Right lung (tissue), 10 donors: Measurements from ENCODE around the gene CHRNA9. TPM values are rescaled to one million over a fixed set of nuclear protein-coding genes. Genes with fewer than 3 reads are reported as not detected.
"Not testable (repeated sequence)": the region's sequence is repeated elsewhere in the genome, so short reads cannot be mapped to it uniquely, and the experiment has no call there.

Source experiments
- DNase-seq, 2 donors: peaks; one replicate each; pipeline ENCODE4 v3.0.0-alpha.2; 2013
- long read RNA-seq, 8 donors: transcript quantifications; one replicate each; lab custom pipeline, GENCODE V29; 2026
- polyA plus RNA-seq, 5 donors: library from polyadenylated mRNA; unstranded; fragments of 120-200 nt; gene quantifications; one replicate each; pipeline versions ENCODE4 v1.2.1 to v1.2.3, GENCODE V29; 2013; ENCODE audit warnings: inconsistent platforms in 1 of 5, low replicate concordance in 1 of 5; ENCODE audit not compliant: insufficient read length in 5 of 5, insufficient read depth in 1 of 5

Gene CHRNA9, protein sequence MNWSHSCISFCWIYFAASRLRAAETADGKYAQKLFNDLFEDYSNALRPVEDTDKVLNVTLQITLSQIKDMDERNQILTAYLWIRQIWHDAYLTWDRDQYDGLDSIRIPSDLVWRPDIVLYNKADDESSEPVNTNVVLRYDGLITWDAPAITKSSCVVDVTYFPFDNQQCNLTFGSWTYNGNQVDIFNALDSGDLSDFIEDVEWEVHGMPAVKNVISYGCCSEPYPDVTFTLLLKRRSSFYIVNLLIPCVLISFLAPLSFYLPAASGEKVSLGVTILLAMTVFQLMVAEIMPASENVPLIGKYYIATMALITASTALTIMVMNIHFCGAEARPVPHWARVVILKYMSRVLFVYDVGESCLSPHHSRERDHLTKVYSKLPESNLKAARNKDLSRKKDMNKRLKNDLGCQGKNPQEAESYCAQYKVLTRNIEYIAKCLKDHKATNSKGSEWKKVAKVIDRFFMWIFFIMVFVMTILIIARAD
- polyA plus RNA-seq: not detected
- long read RNA-seq, donor 1: 0 reads
- long read RNA-seq, donor 2: 0 reads
- long read RNA-seq, donor 3: 0 reads
- long read RNA-seq, donor 4: 0 reads
- long read RNA-seq, donor 5: 0 reads
- long read RNA-seq, donor 6: 0 reads
- long read RNA-seq, donor 7: 0 reads
- long read RNA-seq, donor 8: 0 reads

DNA sequence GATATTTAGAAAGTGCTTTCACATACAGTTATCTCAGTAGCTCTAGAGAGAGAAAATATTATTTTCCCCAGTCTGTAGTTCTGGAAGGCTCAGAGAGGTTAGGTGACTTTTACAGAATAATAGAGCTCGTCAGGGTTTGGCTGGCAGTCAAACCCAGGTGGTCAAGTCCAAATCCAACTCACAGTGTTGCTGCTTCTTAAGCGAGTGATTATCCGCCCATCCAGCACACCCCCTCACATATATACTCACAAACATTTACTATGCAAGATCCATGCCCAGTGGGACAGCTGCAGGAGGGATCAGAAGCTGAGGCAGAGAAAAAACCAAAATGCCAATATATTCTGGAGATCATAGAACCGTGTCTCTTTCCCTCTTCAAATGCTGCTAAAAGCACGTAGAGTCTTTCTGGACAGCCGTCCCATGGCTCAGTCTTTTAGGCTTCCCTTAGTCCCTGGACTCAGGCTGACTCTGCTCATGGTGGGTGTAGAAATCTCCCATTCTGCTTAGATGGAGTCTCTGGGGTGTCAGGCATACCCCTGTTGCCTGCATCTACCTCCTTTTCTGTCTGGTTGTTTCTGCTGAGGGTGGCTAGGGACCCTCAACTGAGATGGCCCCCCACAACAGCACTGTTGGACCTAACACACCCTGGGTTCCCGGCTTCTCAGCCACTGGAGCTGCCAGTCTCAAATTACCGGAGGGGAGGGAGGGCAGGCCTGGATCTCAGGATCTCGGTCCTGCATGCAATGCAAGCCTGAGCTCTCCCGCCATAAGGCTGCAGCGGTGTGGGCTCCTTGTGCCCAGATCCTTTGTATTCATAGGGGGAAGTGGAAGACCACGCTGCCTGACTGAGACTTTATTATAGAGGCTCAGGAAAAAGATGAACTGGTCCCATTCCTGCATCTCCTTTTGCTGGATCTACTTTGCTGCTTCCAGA lies at the start of gene CHRNA9:
Gene CHRNA9 (plus strand): TSS at position 743 of the 934 bp plus-strand sequence. CDS start 135 bp downstream, at position 878.
- no peak for DNase-seq

- no peak for DNase-seq
These were observed 49.4 kb upstream of the CHRNA9 start for GRCh38 chr4:40285692-40286091.

- no peak for DNase-seq
These were observed 46.6 kb upstream of the CHRNA9 start for GRCh38 chr4:40288566-40288965.

DNA sequence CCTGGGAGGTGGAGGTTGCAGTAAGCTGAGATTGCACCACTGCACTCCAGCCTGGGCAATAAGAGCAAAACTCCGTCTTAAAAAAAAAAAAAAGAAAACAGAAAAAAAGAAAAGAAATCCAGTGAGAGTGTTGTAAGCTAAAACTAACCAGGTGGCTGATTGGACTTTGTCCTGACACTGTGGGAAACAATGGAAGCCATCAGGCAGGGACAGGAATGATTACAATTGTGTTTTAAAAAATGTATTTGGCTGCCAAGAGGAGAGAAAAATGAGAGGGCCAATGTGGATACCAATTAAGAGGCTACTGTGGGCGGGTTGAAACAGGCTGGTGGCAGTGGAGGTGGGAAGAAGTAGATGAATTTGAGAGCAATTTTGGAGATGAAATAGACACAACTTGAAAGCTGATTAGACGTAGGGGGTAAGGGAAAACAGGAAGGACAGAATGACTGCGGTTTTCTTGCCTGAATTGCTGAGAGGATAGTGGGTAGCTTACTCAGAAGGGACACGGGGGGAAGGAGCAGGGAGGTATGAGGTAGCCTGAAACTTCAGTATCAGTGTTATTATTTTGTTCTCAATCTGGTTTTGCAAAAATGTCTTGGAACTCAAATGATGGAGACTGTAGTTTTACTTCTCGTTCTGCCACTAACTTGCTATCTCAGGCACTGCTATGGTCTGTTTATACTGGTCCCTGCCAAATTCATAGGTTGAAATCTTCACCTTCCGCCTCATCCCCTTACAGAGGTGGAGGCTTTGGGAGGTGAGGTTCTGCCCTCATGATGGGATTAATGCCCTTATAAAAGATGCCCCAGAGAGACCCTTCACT lies 45.6 kb upstream of the CHRNA9 start:
- DNase-seq: no peak

- DNase-seq: not testable (repeated sequence)
These were observed 44.4 kb upstream of the CHRNA9 start for GRCh38 chr4:40290611-40291186.

GRCh38 chr4:40292313-40292759 lies 42.8 kb upstream of the CHRNA9 start:
- no peak for DNase-seq

DNA sequence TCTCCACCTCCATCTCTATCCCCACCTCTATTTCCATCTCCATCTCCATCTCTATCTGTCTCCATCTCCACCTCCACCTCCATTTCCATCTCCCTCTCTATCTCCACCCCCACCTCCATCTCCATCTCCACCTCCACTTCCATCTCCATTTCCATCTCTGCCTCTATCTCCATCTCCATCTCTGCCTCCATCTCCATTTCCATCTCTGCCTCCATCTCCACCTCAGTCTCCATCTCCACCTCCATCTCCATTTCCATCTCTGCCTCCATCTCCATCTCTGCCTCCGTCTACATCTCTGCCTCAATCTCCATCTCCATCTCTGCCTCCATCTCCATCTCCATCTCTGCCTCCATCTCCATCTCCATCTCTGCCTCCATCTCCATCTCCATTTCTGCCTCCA lies 40.8 kb upstream of the CHRNA9 start:
- no peak for DNase-seq

- DNase-seq: not testable (repeated sequence)
These were observed 40.1 kb upstream of the CHRNA9 start for GRCh38 chr4:40295030-40295429.

DNA sequence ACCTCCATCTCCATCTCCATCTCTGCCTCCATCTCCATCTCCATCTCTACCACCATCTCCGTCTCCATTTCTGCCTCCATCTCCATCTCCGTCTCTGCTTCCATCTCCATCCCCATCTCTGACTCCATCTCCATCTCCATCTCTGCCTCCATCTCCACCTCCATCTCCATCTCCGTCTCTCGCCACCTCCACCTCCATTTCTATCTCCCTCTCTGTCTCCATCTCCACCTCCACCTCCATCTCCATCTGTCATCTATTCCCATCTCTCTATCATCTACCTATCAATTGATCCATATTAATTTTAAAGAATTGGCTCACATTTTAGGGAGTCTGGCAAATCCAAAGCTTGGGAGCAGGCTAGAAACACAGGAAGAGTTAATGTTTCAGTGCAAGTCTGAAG lies 39.6 kb upstream of the CHRNA9 start:
- DNase-seq: no peak

DNA sequence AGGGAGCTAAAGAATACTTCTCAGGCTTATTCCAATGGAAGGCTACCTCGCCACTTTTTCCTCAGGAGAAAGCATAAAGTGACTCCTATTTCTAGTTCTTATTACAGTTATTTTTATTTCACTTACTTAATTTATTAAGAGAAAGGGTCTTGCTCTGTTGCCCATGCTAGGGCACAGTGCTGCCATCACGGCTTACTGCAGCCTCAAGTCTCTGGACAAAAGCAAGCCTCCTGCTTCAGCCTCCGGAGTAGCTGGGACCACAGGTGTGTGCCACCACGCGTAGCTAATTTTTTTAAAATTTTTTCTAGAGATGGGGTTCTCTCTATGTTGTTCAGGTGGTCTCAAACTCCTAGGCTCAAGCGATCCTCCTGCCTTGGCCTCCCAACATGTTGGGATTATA lies 36.0 kb upstream of the CHRNA9 start:
- DNase-seq: no peak

DNA sequence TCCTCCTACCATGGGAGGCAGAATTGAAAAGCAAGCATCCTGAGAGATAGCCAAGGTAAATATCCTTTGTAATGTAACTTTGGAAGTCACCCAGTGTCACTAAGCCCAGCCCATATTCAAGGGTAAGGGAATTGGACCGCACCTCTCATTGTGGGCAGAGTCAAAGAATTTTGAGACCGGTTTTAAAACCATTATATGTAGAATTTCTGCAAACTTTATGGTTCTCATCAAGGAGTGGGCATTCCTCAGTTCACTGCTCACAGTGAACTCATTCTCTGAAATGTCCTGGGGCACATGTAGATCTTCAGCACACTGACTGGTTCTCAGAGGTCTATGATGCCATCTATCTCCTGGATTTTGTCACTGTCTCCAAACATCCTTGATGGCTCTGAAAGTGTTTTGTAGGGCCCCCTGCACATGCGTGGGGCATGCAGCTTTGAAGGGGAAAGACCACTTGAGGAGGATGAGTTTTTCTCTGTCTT lies 35.3 kb upstream of the CHRNA9 start:
- no peak for DNase-seq

DNA sequence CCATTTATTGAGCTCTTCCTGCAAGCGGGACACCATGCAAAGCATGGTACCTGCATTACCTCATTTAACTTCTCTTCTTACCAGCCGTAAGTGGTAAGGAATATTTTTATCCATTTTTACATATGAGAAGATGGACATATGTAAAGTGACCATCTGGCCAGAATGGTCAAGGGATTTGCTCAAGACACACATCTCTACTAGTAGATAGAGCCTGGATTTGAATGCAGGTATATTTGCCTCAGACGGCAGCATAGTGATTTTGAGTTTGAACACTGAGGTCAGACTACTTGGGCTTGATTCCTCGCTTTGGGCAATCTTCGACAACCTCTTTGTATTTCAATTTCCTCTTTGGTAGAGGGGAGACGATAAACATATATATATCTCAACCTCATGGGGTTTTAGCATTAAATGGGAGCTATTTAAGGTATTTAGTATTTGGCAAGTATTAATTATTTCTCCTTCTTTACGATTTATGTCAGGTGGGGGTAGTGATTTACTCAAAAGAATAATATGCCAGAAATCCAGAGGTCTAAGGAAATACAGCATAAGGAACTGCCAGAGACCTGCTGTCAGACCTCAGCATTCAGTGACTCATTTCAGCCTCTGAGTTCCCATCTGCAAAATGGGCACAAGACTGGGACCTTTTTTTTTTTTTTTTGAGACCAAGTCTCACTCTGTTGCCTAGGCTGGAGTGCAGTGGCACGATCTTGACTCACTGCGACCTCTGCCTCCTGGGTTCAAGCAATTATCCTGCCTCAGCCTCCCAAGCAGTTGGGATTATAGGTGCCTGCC lies 34.6 kb upstream of the CHRNA9 start:
- DNase-seq: no peak

- no peak for DNase-seq
These were observed 33.5 kb upstream of the CHRNA9 start for GRCh38 chr4:40301603-40302002.

GRCh38 chr4:40303751-40304150 lies 31.4 kb upstream of the CHRNA9 start:
- DNase-seq: no peak

- DNase-seq: no peak
These were observed 29.6 kb upstream of the CHRNA9 start for GRCh38 chr4:40305328-40306170.

DNA sequence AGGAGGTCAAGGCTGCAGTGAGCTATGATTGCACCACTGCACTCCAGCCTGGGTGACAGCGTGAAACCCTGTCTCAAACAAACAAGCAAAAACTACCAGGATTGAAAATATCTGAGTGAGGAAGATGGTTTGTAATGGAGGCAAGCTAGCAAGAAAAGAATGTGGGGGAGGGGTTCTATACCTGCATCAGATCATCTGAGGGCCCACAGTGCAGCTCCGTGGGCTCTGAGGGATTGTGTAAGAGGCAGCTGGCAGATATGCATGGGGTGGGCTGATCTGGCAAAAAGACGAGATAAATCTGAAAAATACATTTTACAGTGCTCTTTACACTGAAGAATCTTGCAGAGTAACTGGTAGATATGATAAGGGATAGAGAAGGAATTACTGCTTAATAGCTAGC lies 28.9 kb upstream of the CHRNA9 start:
- DNase-seq: no peak

GRCh38 chr4:40306976-40307375 lies 28.2 kb upstream of the CHRNA9 start:
- DNase-seq: no peak

DNA sequence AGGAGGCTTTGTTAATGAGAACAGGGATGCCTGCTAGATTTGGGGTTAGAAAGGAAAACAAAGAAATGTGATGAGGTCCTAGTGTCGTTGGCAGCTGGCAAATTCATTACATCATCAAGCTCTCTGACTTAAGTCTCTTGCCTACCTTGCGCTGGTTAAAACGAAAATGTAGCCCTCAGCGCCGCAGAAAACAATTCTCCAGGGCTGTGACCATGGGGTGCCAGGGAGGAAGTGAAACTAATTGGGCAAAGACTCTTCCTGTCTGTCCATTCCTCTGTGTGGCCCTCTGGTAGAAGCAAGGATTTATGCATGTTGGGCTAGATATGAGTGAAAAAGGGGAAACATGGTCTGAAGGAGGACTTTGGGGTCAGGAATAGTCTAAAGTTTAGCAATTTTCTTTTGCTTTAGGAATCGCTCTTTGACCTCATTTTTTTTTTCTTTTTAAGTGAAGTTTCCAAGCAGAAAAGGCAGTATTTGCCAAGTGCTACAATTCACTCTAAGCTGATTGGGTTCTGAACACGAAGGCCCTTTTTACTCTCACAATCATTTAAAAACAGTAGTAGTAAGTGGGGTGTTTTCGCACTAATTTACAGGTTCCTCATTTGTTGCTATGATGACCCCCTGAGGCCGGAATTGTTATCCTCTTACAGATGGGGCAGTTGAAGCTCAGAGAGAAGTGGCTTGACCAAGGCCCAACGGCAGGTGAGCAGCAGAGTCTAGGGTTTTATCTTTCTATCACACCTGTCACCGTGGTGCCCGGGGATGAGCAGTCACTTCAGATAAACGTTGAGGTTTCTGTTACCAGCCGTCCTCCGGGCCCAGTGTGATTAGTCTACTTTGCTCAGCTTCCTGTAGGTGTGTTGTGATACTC lies 27.3 kb upstream of the CHRNA9 start:
- DNase-seq: no peak
